ENCODE data around the gene FRAS1.

DNA sequence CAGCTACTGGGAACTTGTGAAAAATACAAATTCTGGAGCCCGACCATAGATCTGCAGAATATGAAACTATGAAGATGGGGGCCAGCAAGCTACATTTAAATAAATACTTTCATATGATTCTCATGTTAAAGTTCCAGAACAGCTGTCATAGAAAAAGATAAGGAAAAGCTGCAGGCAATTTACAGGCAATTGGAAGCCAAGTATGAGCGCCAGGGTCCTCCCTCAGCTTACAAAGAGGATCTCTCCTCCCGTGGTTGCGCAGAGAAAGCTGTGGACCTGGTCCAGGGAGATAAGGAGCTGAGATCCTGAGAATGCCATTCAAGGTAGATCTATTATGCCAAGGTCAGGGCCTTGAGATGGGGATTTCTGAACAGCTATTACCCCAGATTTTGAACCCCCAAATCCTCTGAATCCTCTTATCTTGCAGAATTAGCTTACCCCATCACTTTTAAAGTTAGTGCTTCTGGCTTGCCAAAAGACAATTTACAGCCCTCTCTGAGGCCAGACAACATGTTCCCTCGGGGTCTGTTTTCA lies 25.6 kb upstream of the FRAS1 start:
- TF ChIP-seq, protein P1, sequence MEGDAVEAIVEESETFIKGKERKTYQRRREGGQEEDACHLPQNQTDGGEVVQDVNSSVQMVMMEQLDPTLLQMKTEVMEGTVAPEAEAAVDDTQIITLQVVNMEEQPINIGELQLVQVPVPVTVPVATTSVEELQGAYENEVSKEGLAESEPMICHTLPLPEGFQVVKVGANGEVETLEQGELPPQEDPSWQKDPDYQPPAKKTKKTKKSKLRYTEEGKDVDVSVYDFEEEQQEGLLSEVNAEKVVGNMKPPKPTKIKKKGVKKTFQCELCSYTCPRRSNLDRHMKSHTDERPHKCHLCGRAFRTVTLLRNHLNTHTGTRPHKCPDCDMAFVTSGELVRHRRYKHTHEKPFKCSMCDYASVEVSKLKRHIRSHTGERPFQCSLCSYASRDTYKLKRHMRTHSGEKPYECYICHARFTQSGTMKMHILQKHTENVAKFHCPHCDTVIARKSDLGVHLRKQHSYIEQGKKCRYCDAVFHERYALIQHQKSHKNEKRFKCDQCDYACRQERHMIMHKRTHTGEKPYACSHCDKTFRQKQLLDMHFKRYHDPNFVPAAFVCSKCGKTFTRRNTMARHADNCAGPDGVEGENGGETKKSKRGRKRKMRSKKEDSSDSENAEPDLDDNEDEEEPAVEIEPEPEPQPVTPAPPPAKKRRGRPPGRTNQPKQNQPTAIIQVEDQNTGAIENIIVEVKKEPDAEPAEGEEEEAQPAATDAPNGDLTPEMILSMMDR (conservative IDR thresholded peaks at IDR 0.05 in 1 of 2, IDR thresholded peaks at IDR 0.05 in 1 of 2; ENCODE audit: low read depth in 1 of 2, low read length in 2 of 2), result no peak
- TF ChIP-seq EZH2 (IDR thresholded peaks at IDR 0.05; ENCODE audit: low read length, missing control alignments), result no peak

All from fibroblast of lung (primary cell).